ENCODE measurements around the gene KLHL28. TPM values are rescaled to one million over a fixed set of nuclear protein-coding genes. Genes with fewer than 3 reads are reported as not detected.

The KLHL28 gene
- total RNA-seq = 10 to 100 TPM in 3 of 4 donors, under 1 TPM in 1; 1.00 to 22.1 (median 15.3) TPM

- H3K27me3 ChIP-seq = no peaks in the 10 kb centered on the region
- peak in 1 of 5 experiments; percentile 1 for TF ChIP-seq CTCF (IDR thresholded peaks at IDR 0.05)
- TF ChIP-seq EP300 (IDR thresholded peaks at IDR 0.05; ENCODE audit: low read depth) = no peak
- peak; percentile 97 to 99 (median 98) for TF ChIP-seq POLR2AphosphoS5 (IDR thresholded peaks at IDR 0.05)
- peak; percentile 96 for TF ChIP-seq POLR2A (IDR thresholded peaks at IDR 0.05)
- H3K27ac ChIP-seq = peak within 1 kb of the TSS; percentile 90 to 97 (median 94)
- WGBS, 2 donors (ENCODE audit: low coverage in 1 of 2) = 0% methylated on average over 8 to 34 of the region's 37 CpGs
- H3K4me3 ChIP-seq = peak within 1 kb of the TSS; percentile 65 to 77 (median 72)
- in situ Hi-C loops (cut with MboI; ENCODE audit: low pct_ligation_motif_present in 1 of 4, low pct_unique_long_range_greater_than_20kb in 1 of 4, low sequenced_read_pairs in 3 of 4) (loop anchor here in 2 of 4 donors (5.0 to 10.0 kb wide), 4 partner anchors 57 to 173 kb away; partner anchors contain the start of genes FKBP3 (in 2 of the 2) and FANCM (in 1 of the 2)), intact Hi-C loops (cut with DNase I; ENCODE audit: low total_unique reads) (loop anchor here (10.0 kb wide), 1 partner anchor 173 kb away; the partner anchor contains the start of genes FANCM and FKBP3)
- no peaks in the 10 kb centered on the region for H3K36me3 ChIP-seq
- no peaks in the 10 kb centered on the region for H3K9me3 ChIP-seq
- peaks cover 24 to 71% (median 41%) of the 10 kb centered on the region in 4 donors for H3K4me1 ChIP-seq
- DNase-seq = peak; percentile 98
These were observed at the start of gene KLHL28, which contains the start of gene TOGARAM1 for GRCh38 chr14:44961554-44962333. KLHL28 (minus strand) TSS chr14:44961947; CDS start chr14:44945928, 16,019 bp downstream. TOGARAM1 (plus strand) TSS chr14:44962190; CDS start chr14:44962422, 232 bp downstream.

GRCh38 chr14:45003924-45004323, 42.2 kb upstream of the KLHL28 start:
- Histone ChIP-seq H3K27ac (no peak overlapping the region), H3K4me3 (no peak overlapping the region), H3K36me3 (peaks cover 0 to 4% (median under 1%) of the 10 kb centered on the region in 4 donors), H3K4me1 (no peaks in the 10 kb centered on the region), H3K9me3 (no peaks in the 10 kb centered on the region), H3K27me3 (no peaks in the 10 kb centered on the region)
- TF ChIP-seq CTCF (IDR thresholded peaks at IDR 0.05) = no peak
- intact Hi-C loops (cut with DNase I; ENCODE audit: low total_unique reads) (no loop called here), in situ Hi-C loops (cut with MboI; ENCODE audit: low pct_ligation_motif_present in 1 of 4, low pct_unique_long_range_greater_than_20kb in 1 of 4, low sequenced_read_pairs in 3 of 4) (no loop called here)
- WGBS, 2 donors (ENCODE audit: low coverage in 1 of 2) = 66 to 76% methylated on average over 2 of the region's 2 CpGs
- DNase-seq = no peak

- Histone ChIP-seq H3K36me3 (peaks cover 0 to 4% (median 0%) of the 10 kb centered on the region in 4 donors), H3K9me3 (no peaks in the 10 kb centered on the region), H3K4me1 (no peaks in the 10 kb centered on the region), H3K27me3 (no peaks in the 10 kb centered on the region), H3K4me3 (no peak overlapping the region), H3K27ac (no peak overlapping the region)
- DNase-seq = no peak
- intact Hi-C loops (cut with DNase I; ENCODE audit: low total_unique reads) (no loop called here), in situ Hi-C loops (cut with MboI; ENCODE audit: low pct_ligation_motif_present in 1 of 4, low pct_unique_long_range_greater_than_20kb in 1 of 4, low sequenced_read_pairs in 3 of 4) (no loop called here)
- WGBS, 2 donors (ENCODE audit: low coverage in 1 of 2) = 84 to 88% methylated on average over 4 of the region's 4 CpGs
- no peak for TF ChIP-seq EP300 (IDR thresholded peaks at IDR 0.05; ENCODE audit: low read depth)
- TF ChIP-seq POLR2AphosphoS5 (IDR thresholded peaks at IDR 0.05) = no peak
- TF ChIP-seq CTCF (IDR thresholded peaks at IDR 0.05) = no peak
- no peak for TF ChIP-seq POLR2A (IDR thresholded peaks at IDR 0.05)
These were observed 34.1 kb upstream of the KLHL28 start for GRCh38 chr14:44995770-44996294.

- Histone ChIP-seq H3K4me3 (no peak overlapping the region), H3K4me1 (peaks cover 0 to 5% (median 1%) of the 10 kb centered on the region in 4 donors), H3K36me3 (peaks cover 0 to 4% (median 0%) of the 10 kb centered on the region in 4 donors), H3K27ac (no peak overlapping the region), H3K9me3 (no peaks in the 10 kb centered on the region), H3K27me3 (no peaks in the 10 kb centered on the region)
- WGBS, 2 donors (ENCODE audit: low coverage in 1 of 2) = 83 to 93% methylated on average over 3 of the region's 3 CpGs
- TF ChIP-seq CTCF (IDR thresholded peaks at IDR 0.05) = no peak
- TF ChIP-seq EP300 (IDR thresholded peaks at IDR 0.05; ENCODE audit: low read depth) = no peak
- TF ChIP-seq POLR2A (IDR thresholded peaks at IDR 0.05) = no peak
- DNase-seq = no peak
- intact Hi-C loops (cut with DNase I; ENCODE audit: low total_unique reads) (no loop called here), in situ Hi-C loops (cut with MboI; ENCODE audit: low pct_ligation_motif_present in 1 of 4, low pct_unique_long_range_greater_than_20kb in 1 of 4, low sequenced_read_pairs in 3 of 4) (no loop called here)
These were observed 33.4 kb upstream of the KLHL28 start for GRCh38 chr14:44995196-44995595.
